GM23248 (cell line): ENCODE results near the gene NMT1.

ENCODE experiments used
- EZH2 ChIP-seq: fragments of 200-600 bp; sonication (generic); IDR thresholded peaks from 2 replicates; pipeline ENCODE4 v1.6.1; 2018; ENCODE audit warnings: antibody characterized with exemption, mild to moderate bottlenecking; ENCODE audit not compliant: insufficient read depth, poor library complexity, severe bottlenecking
- EZH2phosphoT487 ChIP-seq: fragments of 200-600 bp; sonication (generic); IDR thresholded peaks from 2 replicates; pipeline ENCODE4 v1.6.1; 2018; ENCODE audit warnings: antibody characterized with exemption, moderate library complexity, mild to moderate bottlenecking, low read depth; ENCODE audit not compliant: insufficient read depth

DNA sequence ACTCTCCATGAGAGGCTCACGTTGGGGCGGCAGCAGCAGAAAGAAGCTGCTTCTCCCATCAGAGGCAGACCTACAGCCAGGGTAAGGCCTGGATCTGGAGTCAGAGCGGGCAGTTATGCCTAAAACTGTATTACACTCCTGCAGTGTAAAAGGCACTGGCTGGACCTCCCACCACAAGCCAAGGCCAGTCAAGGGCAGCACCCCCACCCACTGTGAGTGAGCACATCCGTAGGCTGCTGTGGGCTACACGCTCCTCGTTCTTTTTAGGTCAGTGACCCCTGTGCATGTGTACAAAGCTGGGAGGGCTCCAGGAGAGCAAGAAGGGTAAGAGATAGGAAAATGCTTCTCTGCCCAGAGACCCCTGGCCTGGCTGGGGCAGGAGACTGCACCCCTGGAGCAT is 30.4 kb upstream of the NMT1 start:
- TF ChIP-seq EZH2 (no peak), EZH2phosphoT487 (no peak)
